ENCODE results near the gene ALKBH8. TPM values are rescaled to one million over a fixed set of nuclear protein-coding genes. Genes with fewer than 3 reads are reported as not detected.

Gene ALKBH8
- total RNA-seq, 2 experiments from 2014 or later, result 12.2 to 16.8 TPM

DNA sequence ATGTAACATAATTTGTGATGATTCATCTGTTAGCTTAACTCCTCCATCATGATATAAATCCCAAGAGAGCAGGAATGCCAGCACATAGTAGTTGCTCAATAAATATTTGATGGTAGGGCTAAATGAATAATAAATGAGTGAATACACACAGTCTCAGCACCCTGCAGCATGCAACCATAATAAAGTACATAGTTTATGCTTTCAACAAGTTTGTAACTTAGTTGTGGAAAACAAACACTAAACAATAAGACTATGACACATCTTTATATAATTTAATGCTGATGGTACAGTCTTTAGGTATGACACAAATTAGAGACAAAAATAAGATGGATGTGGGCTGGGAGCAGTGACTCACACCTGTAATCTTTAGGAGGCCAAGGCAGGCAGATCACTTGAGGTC is 3.8 kb downstream of the ALKBH8 start:
- POLR2A ChIA-PET, result interaction anchor here (3.0 to 3.6 kb wide), 2 partner anchors 8 to 16 kb away, joined by 12 to 32 read pairs; no protein-coding TSS in a partner anchor
- Histone ChIP-seq H3K79me2 (ENCODE audit: insufficient read depth, low read depth, low read length) (peaks cover 55% of the 10 kb centered on the region), H3K4me2 (ENCODE audit: low read length) (no peak overlapping the region), H3K4me1 (ENCODE audit: insufficient read depth, low read length, poor library complexity, severe bottlenecking) (peaks cover 28% of the 10 kb centered on the region), H3K9me2 (ENCODE audit: insufficient read depth, low read length) (no peaks in the 10 kb centered on the region), H2AFZ (ENCODE audit: low read length) (no peak overlapping the region), H3K36me3 (ENCODE audit: insufficient read depth, low read length) (peaks cover 49% of the 10 kb centered on the region), H4K20me1 (ENCODE audit: insufficient read depth, low read length) (no peaks in the 10 kb centered on the region), H3K9me3 (ENCODE audit: low read length) (no peaks in the 10 kb centered on the region), H3K27ac (ENCODE audit: low read depth, low read length, poor library complexity, severe bottlenecking) (no peak overlapping the region), H3K4me3 (ENCODE audit: low read depth, low read length, poor library complexity, severe bottlenecking) (no peak overlapping the region)
- no peak for TF ChIP-seq EZH2phosphoT487 (IDR thresholded peaks at IDR 0.05; ENCODE audit: borderline replicate concordance, low read depth, low read length)
- TF ChIP-seq, protein P1, sequence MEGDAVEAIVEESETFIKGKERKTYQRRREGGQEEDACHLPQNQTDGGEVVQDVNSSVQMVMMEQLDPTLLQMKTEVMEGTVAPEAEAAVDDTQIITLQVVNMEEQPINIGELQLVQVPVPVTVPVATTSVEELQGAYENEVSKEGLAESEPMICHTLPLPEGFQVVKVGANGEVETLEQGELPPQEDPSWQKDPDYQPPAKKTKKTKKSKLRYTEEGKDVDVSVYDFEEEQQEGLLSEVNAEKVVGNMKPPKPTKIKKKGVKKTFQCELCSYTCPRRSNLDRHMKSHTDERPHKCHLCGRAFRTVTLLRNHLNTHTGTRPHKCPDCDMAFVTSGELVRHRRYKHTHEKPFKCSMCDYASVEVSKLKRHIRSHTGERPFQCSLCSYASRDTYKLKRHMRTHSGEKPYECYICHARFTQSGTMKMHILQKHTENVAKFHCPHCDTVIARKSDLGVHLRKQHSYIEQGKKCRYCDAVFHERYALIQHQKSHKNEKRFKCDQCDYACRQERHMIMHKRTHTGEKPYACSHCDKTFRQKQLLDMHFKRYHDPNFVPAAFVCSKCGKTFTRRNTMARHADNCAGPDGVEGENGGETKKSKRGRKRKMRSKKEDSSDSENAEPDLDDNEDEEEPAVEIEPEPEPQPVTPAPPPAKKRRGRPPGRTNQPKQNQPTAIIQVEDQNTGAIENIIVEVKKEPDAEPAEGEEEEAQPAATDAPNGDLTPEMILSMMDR (conservative IDR thresholded peaks at IDR 0.05; ENCODE audit: low read length), result no peak
- intact Hi-C loops (cut with micrococcal nuclease; ENCODE audit: unreplicated experiment), result loop anchor here (2.0 to 10.0 kb wide), 4 partner anchors 46 to 663 kb away; partner anchors contain the start of genes ATM, CUL5 and NPAT
- BruUV-seq (replicated peaks), result no TSS peak
- no peak for DNase-seq (ENCODE audit: low spot score)
- CTCF ChIA-PET (ENCODE audit: unreplicated experiment), result no interaction called here

DNA sequence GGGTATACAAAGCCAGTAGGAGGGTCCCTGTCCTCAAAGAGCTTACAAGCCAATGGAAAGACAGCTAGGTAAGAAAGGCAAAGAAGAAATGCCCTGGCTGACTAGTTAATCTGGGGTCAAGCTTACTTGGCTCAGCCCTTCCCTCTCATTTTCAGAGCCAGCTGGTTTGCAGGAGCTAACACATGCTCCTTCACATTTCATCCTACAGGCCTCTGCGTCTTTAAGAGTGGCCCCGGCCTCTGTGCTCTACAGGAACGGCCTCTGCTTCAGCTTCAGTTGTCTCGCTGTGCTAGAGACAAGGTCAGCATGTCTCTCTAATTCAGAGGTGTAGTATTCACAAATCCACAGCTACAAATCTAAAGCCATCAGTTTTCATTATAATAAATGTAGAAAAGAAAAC is 15.2 kb downstream of the ALKBH8 start:
- CTCF ChIA-PET (ENCODE audit: unreplicated experiment), result interaction anchor here (1.0 kb wide), 1 partner anchor 10 kb away, joined by 4 read pairs; no protein-coding TSS in a partner anchor
- Histone ChIP-seq H3K4me3 (ENCODE audit: low read depth, low read length, poor library complexity, severe bottlenecking) (no peak overlapping the region), H3K9me3 (ENCODE audit: low read length) (no peaks in the 10 kb centered on the region), H4K20me1 (ENCODE audit: insufficient read depth, low read length) (no peaks in the 10 kb centered on the region), H3K79me2 (ENCODE audit: insufficient read depth, low read depth, low read length) (no peaks in the 10 kb centered on the region), H3K27ac (ENCODE audit: low read depth, low read length, poor library complexity, severe bottlenecking) (no peak overlapping the region), H3K4me1 (ENCODE audit: insufficient read depth, low read length, poor library complexity, severe bottlenecking) (no peaks in the 10 kb centered on the region), H3K9me2 (ENCODE audit: insufficient read depth, low read length) (no peaks in the 10 kb centered on the region), H2AFZ (ENCODE audit: low read length) (no peak overlapping the region), H3K4me2 (ENCODE audit: low read length) (no peak overlapping the region), H3K36me3 (ENCODE audit: insufficient read depth, low read length) (peaks cover 83% of the 10 kb centered on the region)
- intact Hi-C loops (cut with micrococcal nuclease; ENCODE audit: unreplicated experiment), result no loop called here
- BruUV-seq (replicated peaks), result no TSS peak
- DNase-seq (ENCODE audit: low spot score), result no peak
- POLR2A ChIA-PET, result interaction anchor here (0.6 kb wide), 2 partner anchors 8 to 251 kb away, joined by 3 to 4 read pairs; no protein-coding TSS in a partner anchor
- TF ChIP-seq, protein P1 (conservative IDR thresholded peaks at IDR 0.05; ENCODE audit: low read length), result no peak
- TF ChIP-seq EZH2phosphoT487 (IDR thresholded peaks at IDR 0.05; ENCODE audit: borderline replicate concordance, low read depth, low read length), result no peak

DNA sequence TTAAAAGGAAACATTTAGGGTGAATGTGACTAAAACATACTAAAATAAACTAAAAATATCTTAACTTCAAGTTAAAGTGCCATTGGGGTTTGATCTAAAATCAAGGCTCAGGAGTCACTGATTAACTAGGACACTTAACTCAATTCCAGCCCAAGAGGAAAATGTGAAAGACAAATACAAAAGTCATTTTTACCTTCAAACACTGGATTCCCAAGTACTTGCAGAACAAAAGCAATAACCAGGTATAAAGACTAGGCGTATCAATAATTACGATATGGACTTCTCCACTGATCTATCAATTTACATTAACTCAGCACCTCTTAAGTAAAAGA is 15.6 kb downstream of the ALKBH8 start:
- intact Hi-C loops (cut with micrococcal nuclease; ENCODE audit: unreplicated experiment), result loop anchor here (1.0 to 5.0 kb wide), 3 partner anchors 55 to 222 kb away; no protein-coding TSS in a partner anchor
- Histone ChIP-seq H3K9me2 (ENCODE audit: insufficient read depth, low read length) (no peaks in the 10 kb centered on the region), H3K9me3 (ENCODE audit: low read length) (no peaks in the 10 kb centered on the region), H3K27ac (ENCODE audit: low read depth, low read length, poor library complexity, severe bottlenecking) (no peak overlapping the region), H2AFZ (ENCODE audit: low read length) (no peak overlapping the region), H3K4me1 (ENCODE audit: insufficient read depth, low read length, poor library complexity, severe bottlenecking) (no peaks in the 10 kb centered on the region), H4K20me1 (ENCODE audit: insufficient read depth, low read length) (no peaks in the 10 kb centered on the region), H3K79me2 (ENCODE audit: insufficient read depth, low read depth, low read length) (no peaks in the 10 kb centered on the region), H3K4me2 (ENCODE audit: low read length) (no peak overlapping the region), H3K36me3 (ENCODE audit: insufficient read depth, low read length) (peaks cover 85% of the 10 kb centered on the region), H3K4me3 (ENCODE audit: low read depth, low read length, poor library complexity, severe bottlenecking) (no peak overlapping the region)
- BruUV-seq (replicated peaks), result no TSS peak
- POLR2A ChIA-PET, result interaction anchor here (0.6 to 1.0 kb wide), 4 partner anchors 7 to 251 kb away, joined by 3 to 4 read pairs (median 3); no protein-coding TSS in a partner anchor
- CTCF ChIA-PET (ENCODE audit: unreplicated experiment), result interaction anchor here (1.0 kb wide), 1 partner anchor 10 kb away, joined by 4 read pairs; no protein-coding TSS in a partner anchor
- TF ChIP-seq, protein P1 (conservative IDR thresholded peaks at IDR 0.05; ENCODE audit: low read length), result no peak
- no peak for TF ChIP-seq EZH2phosphoT487 (IDR thresholded peaks at IDR 0.05; ENCODE audit: borderline replicate concordance, low read depth, low read length)
- DNase-seq (ENCODE audit: low spot score), result no peak

Data from OCI-LY7 (cell line).